Astrocyte of the spinal cord (primary cell): Measurements from ENCODE around the gene SOX8.
"Not testable (repeated sequence)": the region's sequence is repeated elsewhere in the genome, so short reads cannot be mapped to it uniquely, and the experiment has no call there.

Experiments
- DNase-seq: peaks from one replicate; pipeline ENCODE4 v3.0.0; 2011; ENCODE audit warnings: low read depth, low spot score
- H3K4me3 ChIP-seq: 2 replicates; pipeline ENCODE4 v1.5.1; 2011; ENCODE audit warnings: low read depth, mild to moderate bottlenecking, low read length, moderate library complexity
- CTCF ChIP-seq: IDR thresholded peaks from 2 replicates; pipeline ENCODE4 v1.5.1; 2012; ENCODE audit warnings: low read depth, mild to moderate bottlenecking, low read length, inconsistent platforms
- in situ Hi-C: cut with HindIII; loops from 2 replicates; pipeline ENCODE4 v1.10.0; 2017; ENCODE audit warnings: low sequenced_read_pairs

Gene SOX8

GRCh38 chr16:945271-946047 lies 36.1 kb upstream of the SOX8 start:
- no peak overlapping the region for H3K4me3 ChIP-seq
- TF ChIP-seq CTCF: no peak
- no peak for DNase-seq
- in situ Hi-C loops: no loop called here

- DNase-seq: no peak
- in situ Hi-C loops: no loop called here
- no peak for TF ChIP-seq CTCF
- H3K4me3 ChIP-seq: no peak overlapping the region
Observed at GRCh38 chr16:946048-946395, 35.5 kb upstream of the SOX8 start.

- H3K4me3 ChIP-seq: no peak overlapping the region
- no peak for TF ChIP-seq CTCF
- no peak for DNase-seq
- in situ Hi-C loops: no loop called here
Observed at GRCh38 chr16:947255-947921, 34.2 kb upstream of the SOX8 start.

- DNase-seq, in situ Hi-C loops, H3K4me3 ChIP-seq: not testable (repeated sequence)
Observed at GRCh38 chr16:947922-948303, 33.7 kb upstream of the SOX8 start.

- DNase-seq, in situ Hi-C loops, H3K4me3 ChIP-seq: not testable (repeated sequence)
Observed at GRCh38 chr16:948767-949166, 32.8 kb upstream of the SOX8 start.

GRCh38 chr16:950733-951573 lies 30.6 kb upstream of the SOX8 start:
- H3K4me3 ChIP-seq, in situ Hi-C loops, DNase-seq: not testable (repeated sequence)

GRCh38 chr16:951660-952301 lies 29.8 kb upstream of the SOX8 start:
- no peak overlapping the region for H3K4me3 ChIP-seq
- TF ChIP-seq CTCF: no peak
- in situ Hi-C loops: no loop called here
- DNase-seq: no peak

GRCh38 chr16:952321-952720 lies 29.2 kb upstream of the SOX8 start:
- no peak for TF ChIP-seq CTCF
- no peak for DNase-seq
- in situ Hi-C loops: no loop called here
- H3K4me3 ChIP-seq: no peak overlapping the region

GRCh38 chr16:953818-954217 lies 27.8 kb upstream of the SOX8 start:
- H3K4me3 ChIP-seq, in situ Hi-C loops: not testable (repeated sequence)
- DNase-seq: peak; percentile 38

GRCh38 chr16:955766-956165 lies 25.8 kb upstream of the SOX8 start:
- H3K4me3 ChIP-seq, in situ Hi-C loops, DNase-seq: not testable (repeated sequence)
